ENCODE measurements around the gene SPIRE1.

The SPIRE1 gene

DNA sequence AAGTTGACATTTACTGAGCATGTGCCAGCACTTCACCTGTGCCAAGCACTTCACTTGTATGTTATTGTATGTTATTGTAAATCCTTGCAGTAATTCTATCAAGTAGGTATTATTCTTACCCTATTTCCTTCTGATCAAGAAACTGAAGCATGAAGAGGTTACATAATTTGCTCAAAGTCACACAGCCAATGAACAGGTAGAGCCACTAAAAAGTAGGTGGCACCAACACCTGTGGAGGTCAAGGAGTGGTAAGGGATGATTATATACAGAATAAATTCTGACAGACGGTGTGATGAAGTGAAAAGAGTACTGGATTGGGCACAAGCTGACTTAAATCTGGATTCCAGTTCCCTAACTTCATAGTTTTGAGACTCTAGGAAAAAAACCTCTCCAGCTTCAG, 71.0 kb downstream of the SPIRE1 start:
- TF ChIP-seq, protein P1, sequence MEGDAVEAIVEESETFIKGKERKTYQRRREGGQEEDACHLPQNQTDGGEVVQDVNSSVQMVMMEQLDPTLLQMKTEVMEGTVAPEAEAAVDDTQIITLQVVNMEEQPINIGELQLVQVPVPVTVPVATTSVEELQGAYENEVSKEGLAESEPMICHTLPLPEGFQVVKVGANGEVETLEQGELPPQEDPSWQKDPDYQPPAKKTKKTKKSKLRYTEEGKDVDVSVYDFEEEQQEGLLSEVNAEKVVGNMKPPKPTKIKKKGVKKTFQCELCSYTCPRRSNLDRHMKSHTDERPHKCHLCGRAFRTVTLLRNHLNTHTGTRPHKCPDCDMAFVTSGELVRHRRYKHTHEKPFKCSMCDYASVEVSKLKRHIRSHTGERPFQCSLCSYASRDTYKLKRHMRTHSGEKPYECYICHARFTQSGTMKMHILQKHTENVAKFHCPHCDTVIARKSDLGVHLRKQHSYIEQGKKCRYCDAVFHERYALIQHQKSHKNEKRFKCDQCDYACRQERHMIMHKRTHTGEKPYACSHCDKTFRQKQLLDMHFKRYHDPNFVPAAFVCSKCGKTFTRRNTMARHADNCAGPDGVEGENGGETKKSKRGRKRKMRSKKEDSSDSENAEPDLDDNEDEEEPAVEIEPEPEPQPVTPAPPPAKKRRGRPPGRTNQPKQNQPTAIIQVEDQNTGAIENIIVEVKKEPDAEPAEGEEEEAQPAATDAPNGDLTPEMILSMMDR (conservative IDR thresholded peaks at IDR 0.05; ENCODE audit: low read depth, low read length): no peak
- no peak for DNase-seq (ENCODE audit: low read depth)
- H3K4me3 ChIP-seq (ENCODE audit: low read length): no peak overlapping the region

DNA sequence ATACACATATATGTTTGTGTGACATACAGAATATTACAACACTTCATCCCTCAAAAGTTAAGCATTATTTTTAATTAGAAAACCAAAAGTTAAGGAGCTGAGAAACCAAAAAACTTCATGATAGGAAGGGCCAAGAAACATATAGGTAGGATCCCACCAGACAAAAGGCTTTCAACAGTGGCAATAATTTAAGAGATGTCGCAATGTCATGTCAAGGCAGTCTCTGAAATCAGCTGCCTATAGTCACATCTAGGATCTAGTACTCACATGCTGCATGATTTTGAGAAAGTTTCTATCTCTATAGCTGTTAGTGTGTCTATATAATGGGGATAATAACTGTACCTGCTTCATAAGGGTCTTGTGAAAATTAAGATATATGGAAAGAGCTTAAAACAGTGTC, 72.7 kb downstream of the SPIRE1 start:
- H3K4me3 ChIP-seq (ENCODE audit: low read length): no peak overlapping the region
- TF ChIP-seq, protein P1 (conservative IDR thresholded peaks at IDR 0.05; ENCODE audit: low read depth, low read length): no peak
- no peak for DNase-seq (ENCODE audit: low read depth)

DNA sequence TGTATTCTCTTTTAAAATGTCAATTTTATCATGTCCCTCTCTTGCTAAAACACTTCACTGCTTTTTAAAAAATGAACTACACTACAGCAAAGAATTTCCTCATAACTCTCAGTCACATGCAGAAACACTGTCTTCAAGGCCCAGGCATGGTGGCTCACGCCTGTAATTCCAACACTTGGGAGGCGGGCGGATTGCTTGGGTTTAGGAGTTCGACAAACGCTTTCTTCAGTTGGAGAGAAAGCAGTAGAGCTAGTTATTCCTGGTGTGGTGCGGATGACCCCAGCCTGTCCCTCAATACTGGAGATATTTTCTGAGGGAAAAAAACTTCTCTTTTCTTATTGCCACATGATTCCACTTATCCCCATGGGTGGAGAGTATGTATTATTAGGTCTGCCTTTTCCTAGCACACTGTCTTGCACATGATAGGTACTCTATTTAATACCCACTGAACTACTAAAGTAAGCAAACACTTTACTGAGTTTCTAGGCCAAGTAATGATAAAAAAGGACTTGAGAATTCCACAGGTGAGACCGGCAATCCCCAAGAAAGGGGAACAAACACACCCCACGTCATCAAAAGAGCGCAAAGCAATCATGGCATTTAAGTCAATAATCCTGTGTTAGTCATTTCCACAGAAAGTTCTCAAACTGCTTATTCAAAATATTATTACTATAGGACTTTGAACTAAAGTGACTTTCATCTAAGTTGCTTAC, 77.1 kb downstream of the SPIRE1 start:
- TF ChIP-seq, protein P1 (conservative IDR thresholded peaks at IDR 0.05; ENCODE audit: low read depth, low read length): no peak
- DNase-seq (ENCODE audit: low read depth): no peak
- no peak overlapping the region for H3K4me3 ChIP-seq (ENCODE audit: low read length)

DNA sequence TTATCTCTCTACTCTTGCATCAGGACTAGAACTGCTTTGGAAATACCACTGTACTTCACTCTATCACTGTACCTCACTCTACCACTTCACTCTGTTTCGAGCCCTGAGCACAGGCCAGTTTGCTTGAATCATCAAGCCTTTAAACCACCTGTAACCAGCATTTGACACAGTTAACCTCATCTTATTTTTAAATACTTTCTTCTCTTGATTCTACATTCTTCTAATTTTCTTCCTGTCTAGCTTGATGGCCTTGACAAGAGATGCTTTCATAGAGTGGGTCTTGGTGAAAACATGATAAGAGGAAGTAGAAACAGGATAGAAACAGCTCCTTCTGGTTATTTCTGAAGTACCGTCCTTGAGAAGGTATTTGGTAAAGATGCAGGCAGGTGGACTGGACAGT, 78.1 kb downstream of the SPIRE1 start:
- TF ChIP-seq, protein P1 (conservative IDR thresholded peaks at IDR 0.05; ENCODE audit: low read depth, low read length): no peak
- DNase-seq (ENCODE audit: low read depth): no peak
- H3K4me3 ChIP-seq (ENCODE audit: low read length): no peak overlapping the region

DNA sequence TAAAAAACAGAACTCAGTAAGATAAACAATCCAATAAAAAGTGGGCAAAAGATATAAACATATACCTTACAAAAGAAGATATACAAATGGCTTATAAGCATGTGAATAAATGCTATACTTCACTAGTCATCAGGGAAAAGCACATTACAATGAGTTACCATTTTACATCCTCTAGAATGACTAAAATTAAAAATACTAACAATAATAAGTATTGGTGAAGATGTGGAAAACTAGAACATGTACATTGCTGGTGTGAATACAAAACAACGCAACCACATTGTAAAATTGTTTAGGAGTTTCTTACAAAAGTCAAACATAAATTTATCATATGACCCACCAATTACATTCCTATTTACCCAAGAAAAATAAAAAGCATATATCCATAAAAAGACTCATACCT, 80.1 kb downstream of the SPIRE1 start:
- TF ChIP-seq, protein P1 (conservative IDR thresholded peaks at IDR 0.05; ENCODE audit: low read depth, low read length): no peak
- no peak overlapping the region for H3K4me3 ChIP-seq (ENCODE audit: low read length)
- DNase-seq (ENCODE audit: low read depth): no peak

DNA sequence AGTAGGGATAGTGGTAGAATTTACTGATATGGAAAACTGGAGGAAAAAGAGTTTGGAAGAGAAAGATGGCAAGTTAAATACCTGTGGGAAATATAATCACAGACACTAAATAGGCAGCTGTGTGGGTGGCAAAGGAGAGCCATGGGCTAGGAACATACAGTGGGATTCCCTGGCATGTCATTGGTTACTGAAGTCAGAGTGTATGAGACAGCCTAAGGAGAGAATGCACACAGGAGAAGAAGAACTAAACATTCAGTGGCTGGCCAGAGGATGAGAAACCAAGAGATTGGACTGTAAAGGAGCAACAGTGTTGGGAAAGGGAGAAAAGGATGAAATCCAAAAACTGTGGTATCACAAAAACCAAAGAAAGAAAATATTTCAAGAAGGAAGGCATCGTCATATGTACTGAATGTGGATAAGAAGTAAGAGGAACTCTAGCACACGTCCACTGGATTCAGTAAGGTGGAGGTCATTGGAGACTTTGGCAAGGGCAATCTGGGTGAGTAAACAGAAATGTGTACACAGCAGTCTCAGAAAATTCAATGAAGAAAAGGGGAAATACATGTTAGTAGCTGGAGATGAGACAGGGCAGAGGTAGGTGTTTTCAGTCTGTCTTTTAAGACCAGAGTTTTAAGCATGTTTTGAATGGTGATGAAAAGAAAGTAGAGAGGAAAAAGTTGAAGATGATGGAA, 83.3 kb downstream of the SPIRE1 start:
- no peak overlapping the region for H3K4me3 ChIP-seq (ENCODE audit: low read length)
- DNase-seq (ENCODE audit: low read depth): no peak
- TF ChIP-seq, protein P1 (conservative IDR thresholded peaks at IDR 0.05; ENCODE audit: low read depth, low read length): no peak

DNA sequence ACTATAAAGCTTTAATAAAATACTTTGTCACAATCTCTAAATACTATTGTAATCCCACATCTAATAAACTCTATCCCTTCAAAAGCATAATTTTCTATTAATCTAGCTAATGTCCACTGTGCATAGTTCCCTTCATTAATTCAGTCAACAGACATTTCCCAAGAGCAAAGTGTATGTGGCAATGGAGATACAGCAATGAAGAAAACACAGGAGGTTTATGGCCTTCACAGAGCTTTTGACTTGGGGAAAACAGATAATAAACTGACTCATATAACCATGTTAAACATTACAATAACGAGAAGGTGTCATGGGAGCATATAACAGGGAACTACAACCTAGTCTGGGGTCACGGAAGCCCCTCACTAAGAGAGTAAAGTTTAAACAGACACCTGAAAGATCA, 86.3 kb downstream of the SPIRE1 start:
- no peak for DNase-seq (ENCODE audit: low read depth)
- TF ChIP-seq, protein P1 (conservative IDR thresholded peaks at IDR 0.05; ENCODE audit: low read depth, low read length): no peak
- H3K4me3 ChIP-seq (ENCODE audit: low read length): no peak overlapping the region
